Pons (tissue), 1 donor: Measurements from ENCODE around the gene GARNL3.

Experiments used
- DNase-seq: peaks from one replicate; pipeline ENCODE4 v3.0.0-alpha.2; 2016; ENCODE audit warnings: low spot score

GARNL3 gene

GRCh38 chr9:127437497-127438264, 173.1 kb downstream of the GARNL3 start:
- DNase-seq: no peak

GRCh38 chr9:127438394-127438793, 173.8 kb downstream of the GARNL3 start:
- no peak for DNase-seq
